Prostate gland (tissue), 2 donors: Measurements from ENCODE around the gene ZNF569.

ENCODE experiments used
- CTCF ChIP-seq, 4 experiments: fragments of 200-600 bp in 2 of 4; fragments of 450-650 bp in 2 of 4; sonication (generic) in 2 of 4; IDR thresholded peaks; 1 replicate in 3 of 4; 2 replicates in 1 of 4; pipeline ENCODE4 v1.5.1; 2016 to 2019; ENCODE audit warnings: antibody characterized with exemption in 4 of 4, mild to moderate bottlenecking in 2 of 4, moderate library complexity in 2 of 4
- POLR2A ChIP-seq: fragments of 450-650 bp; IDR thresholded peaks from one replicate; pipeline ENCODE4 v1.6.1; 2016; ENCODE audit warnings: antibody characterized with exemption, mild to moderate bottlenecking
- POLR2AphosphoS5 ChIP-seq: sonication (generic); formaldehyde crosslinking; IDR thresholded peaks from one replicate; pipeline ENCODE4 v1.6.1; 2017; ENCODE audit warnings: antibody characterized with exemption

DNA sequence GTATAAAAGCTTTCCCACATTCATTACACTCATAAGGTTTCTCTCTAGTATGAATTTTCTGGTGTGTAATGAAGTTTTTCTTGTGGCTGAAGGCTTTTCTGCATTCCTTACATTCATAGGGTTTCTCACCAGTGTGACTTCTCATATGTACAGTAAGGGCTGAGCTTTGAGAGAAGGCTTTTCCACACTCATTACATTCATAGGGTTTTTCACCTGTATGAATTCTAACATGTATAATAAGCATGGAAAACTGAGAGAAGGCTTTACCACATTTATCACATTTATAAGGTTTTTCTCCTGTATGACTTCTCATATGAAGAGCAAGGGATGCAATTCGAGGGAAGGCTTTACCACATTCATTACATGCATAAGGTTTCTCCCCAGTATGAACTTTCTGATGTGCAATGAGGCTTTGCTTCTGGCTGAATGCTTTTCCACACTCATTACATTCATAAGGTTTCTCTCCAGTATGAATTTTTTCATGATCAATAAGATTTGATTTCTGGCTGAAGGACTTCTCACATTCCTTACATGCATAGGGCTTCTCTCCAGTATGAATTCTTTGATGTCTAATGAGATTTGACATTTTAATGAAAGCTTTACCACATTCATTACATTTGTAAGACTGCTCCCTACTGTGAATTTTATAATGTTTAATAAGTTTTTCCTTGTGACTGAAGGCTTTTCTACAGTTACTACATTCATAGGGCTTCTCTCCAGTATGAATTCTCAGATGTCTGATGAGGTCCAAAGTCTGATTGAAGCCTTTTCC is 53.7 kb downstream of the ZNF569 start:
- no peak for TF ChIP-seq CTCF (IDR thresholded peaks at IDR 0.05)
- TF ChIP-seq POLR2AphosphoS5 = no peak
- no peak for TF ChIP-seq POLR2A
